Fibroblast of mammary gland (primary cell): ENCODE data around the gene THBS1.

Experiments
- DNase-seq: peaks from one replicate; pipeline ENCODE4 v3.0.0-alpha.2; 2010; ENCODE audit warnings: low read depth
- H3K4me3 ChIP-seq: 2 replicates; pipeline ENCODE4 v1.5.1; 2011; ENCODE audit warnings: low read depth, mild to moderate bottlenecking, low read length, moderate library complexity; ENCODE audit not compliant: control insufficient read depth
- TF ChIP-seq, protein P1 (sequence below): conservative IDR thresholded peaks from 2 replicates; pipeline ENCODE4 v1.5.1; 2011; ENCODE audit warnings: low read depth, low read length, inconsistent platforms; ENCODE audit not compliant: control insufficient read depth, insufficient read depth

THBS1 gene

GRCh38 chr15:39599871-39600270 lies 19.0 kb downstream of the THBS1 start:
- peak; percentile 32 for DNase-seq
- no peak overlapping the region for H3K4me3 ChIP-seq
- TF ChIP-seq, protein P1, sequence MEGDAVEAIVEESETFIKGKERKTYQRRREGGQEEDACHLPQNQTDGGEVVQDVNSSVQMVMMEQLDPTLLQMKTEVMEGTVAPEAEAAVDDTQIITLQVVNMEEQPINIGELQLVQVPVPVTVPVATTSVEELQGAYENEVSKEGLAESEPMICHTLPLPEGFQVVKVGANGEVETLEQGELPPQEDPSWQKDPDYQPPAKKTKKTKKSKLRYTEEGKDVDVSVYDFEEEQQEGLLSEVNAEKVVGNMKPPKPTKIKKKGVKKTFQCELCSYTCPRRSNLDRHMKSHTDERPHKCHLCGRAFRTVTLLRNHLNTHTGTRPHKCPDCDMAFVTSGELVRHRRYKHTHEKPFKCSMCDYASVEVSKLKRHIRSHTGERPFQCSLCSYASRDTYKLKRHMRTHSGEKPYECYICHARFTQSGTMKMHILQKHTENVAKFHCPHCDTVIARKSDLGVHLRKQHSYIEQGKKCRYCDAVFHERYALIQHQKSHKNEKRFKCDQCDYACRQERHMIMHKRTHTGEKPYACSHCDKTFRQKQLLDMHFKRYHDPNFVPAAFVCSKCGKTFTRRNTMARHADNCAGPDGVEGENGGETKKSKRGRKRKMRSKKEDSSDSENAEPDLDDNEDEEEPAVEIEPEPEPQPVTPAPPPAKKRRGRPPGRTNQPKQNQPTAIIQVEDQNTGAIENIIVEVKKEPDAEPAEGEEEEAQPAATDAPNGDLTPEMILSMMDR = no peak

- DNase-seq = no peak
- TF ChIP-seq, protein P1 = peak; percentile 6
- H3K4me3 ChIP-seq = no peak overlapping the region
These were observed 21.3 kb downstream of the THBS1 start for GRCh38 chr15:39602143-39602542.

DNA sequence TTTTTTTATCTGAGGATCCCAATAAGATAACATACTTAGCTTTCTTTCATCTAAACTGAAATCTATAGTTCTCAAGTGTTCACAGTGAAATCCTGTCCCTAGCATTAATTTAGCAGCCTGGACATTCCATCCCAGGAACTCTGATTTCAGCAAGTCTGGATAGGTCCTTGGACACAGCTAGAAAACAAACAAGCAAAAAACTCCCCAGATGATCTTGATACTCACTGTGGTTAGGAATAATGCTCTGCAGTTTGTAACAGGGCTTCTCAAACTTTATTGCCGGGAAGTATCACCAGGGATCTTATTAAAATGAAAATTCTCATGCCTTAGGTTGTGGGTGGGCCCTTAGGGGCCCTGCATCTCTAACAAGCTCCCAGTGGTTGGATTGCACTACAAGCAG lies 24.3 kb downstream of the THBS1 start:
- no peak overlapping the region for H3K4me3 ChIP-seq
- TF ChIP-seq, protein P1 = no peak
- DNase-seq = no peak

GRCh38 chr15:39608185-39609139 lies 27.6 kb downstream of the THBS1 start:
- no peak overlapping the region for H3K4me3 ChIP-seq
- TF ChIP-seq, protein P1 = no peak
- no peak for DNase-seq

DNA sequence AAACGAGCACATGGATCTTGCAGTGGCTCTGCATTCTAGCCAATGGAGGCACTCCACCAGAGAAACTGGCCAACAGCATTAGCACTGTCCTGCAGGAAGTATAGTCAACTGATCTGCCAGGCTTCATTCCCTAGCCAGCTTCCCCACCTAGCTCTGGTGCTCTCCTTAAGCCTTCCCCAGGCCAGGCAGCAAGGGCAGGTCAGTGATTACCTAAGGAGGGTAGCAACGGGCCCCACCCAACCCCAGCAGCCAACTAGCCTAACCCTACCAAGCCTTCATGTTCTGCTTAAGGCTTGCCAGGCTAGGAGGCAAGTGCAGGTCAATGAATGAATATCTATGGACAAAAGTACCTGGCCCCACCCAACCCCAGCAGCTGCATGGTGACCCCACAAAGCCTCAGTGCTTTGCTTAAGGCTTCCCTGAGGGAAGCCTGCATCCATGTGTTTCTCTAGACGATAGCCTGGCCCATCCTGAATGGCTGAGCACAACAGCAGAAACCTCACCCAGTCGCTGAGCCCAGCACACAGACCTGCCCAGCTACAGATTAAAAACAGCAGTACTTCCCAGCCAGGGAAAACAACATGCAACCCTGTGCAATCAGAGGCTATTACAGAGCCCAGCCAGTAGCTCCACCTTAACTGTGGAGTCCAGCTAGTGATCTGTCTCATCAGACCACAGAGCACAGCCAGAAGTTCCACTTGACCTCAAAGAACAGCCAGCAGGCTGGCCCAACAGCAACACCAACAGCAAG lies 28.5 kb downstream of the THBS1 start:
- TF ChIP-seq, protein P1 = no peak
- DNase-seq = no peak
- H3K4me3 ChIP-seq = no peak overlapping the region

GRCh38 chr15:39610665-39611064 lies 29.8 kb downstream of the THBS1 start:
- no peak for DNase-seq
- TF ChIP-seq, protein P1 = no peak
- no peak overlapping the region for H3K4me3 ChIP-seq
